Urothelium cell line (cell line): ENCODE results near the gene GPR142.

Experiments used
- DNase-seq: peaks from one replicate; pipeline ENCODE4 v3.0.0; 2011; ENCODE audit warnings: low spot score, mixed read lengths
- FAIRE-seq: peaks from 2 replicates; lab custom pipeline; 2011; peaks lifted over from hg19 to GRCh38; lab: Jason Lieb, UNC

Gene GPR142

GRCh38 chr17:74367206-74367605 lies at the start of gene GPR142:
GPR142 (plus strand) TSS chr17:74367506; CDS start chr17:74369541, 2,035 bp downstream.
- DNase-seq (no peak), FAIRE-seq (no peak)

- DNase-seq (no peak), FAIRE-seq (no peak)
These were observed 48.9 kb upstream of the GPR142 start for GRCh38 chr17:74318391-74318790.

- DNase-seq = no peak
- FAIRE-seq = no peak
These were observed 42.8 kb upstream of the GPR142 start for GRCh38 chr17:74324521-74324920.

GRCh38 chr17:74325376-74325742 lies 41.9 kb upstream of the GPR142 start:
- DNase-seq (no peak), FAIRE-seq (no peak)

- DNase-seq (peak; percentile 88), FAIRE-seq (peak; percentile 90)
These were observed 41.4 kb upstream of the GPR142 start, which contains the start of gene KIF19 for GRCh38 chr17:74325743-74326379. KIF19 (plus strand) TSS chr17:74326226; CDS start chr17:74326350, 124 bp downstream.

- FAIRE-seq = no peak
These were observed 40.8 kb upstream of the GPR142 start for GRCh38 chr17:74326506-74326905.

GRCh38 chr17:74328487-74328886 lies 38.8 kb upstream of the GPR142 start:
- DNase-seq (no peak), FAIRE-seq (no peak)

More at GRCh38 chr17:74326506-74326905, 40.8 kb upstream of the GPR142 start:
- no peak for DNase-seq

GRCh38 chr17:74329378-74329777 lies 37.9 kb upstream of the GPR142 start:
- DNase-seq (no peak), FAIRE-seq (no peak)

GRCh38 chr17:74330446-74330845 lies 36.9 kb upstream of the GPR142 start:
- FAIRE-seq (no peak), DNase-seq (no peak)

- DNase-seq = no peak
- no peak for FAIRE-seq
These were observed 35.2 kb upstream of the GPR142 start for GRCh38 chr17:74332017-74332650.

GRCh38 chr17:74332763-74333283 lies 34.5 kb upstream of the GPR142 start:
- no peak for FAIRE-seq
- no peak for DNase-seq

GRCh38 chr17:74334393-74335039 lies 32.8 kb upstream of the GPR142 start:
- FAIRE-seq (no peak), DNase-seq (no peak)

- DNase-seq (no peak), FAIRE-seq (no peak)
These were observed 31.7 kb upstream of the GPR142 start for GRCh38 chr17:74335529-74336062.

- DNase-seq = no peak
These were observed 31.0 kb upstream of the GPR142 start for GRCh38 chr17:74336307-74336706.

GRCh38 chr17:74337834-74338500 lies 29.3 kb upstream of the GPR142 start:
- FAIRE-seq (no peak), DNase-seq (no peak)

More at GRCh38 chr17:74336307-74336706, 31.0 kb upstream of the GPR142 start:
- no peak for FAIRE-seq

- DNase-seq (no peak), FAIRE-seq (peak; percentile 37)
These were observed 27.6 kb upstream of the GPR142 start for GRCh38 chr17:74339537-74340195.

- FAIRE-seq = no peak
- DNase-seq = no peak
These were observed 26.8 kb upstream of the GPR142 start for GRCh38 chr17:74340470-74341023.

- DNase-seq (no peak), FAIRE-seq (no peak)
These were observed 25.1 kb upstream of the GPR142 start for GRCh38 chr17:74342224-74342623.

GRCh38 chr17:74343121-74343520 lies 24.2 kb upstream of the GPR142 start:
- DNase-seq (no peak), FAIRE-seq (peak; percentile 62)
